Esophagus squamous epithelium (tissue), 5 donors: Measurements from ENCODE around the gene NR6A1. TPM values are rescaled to one million over a fixed set of nuclear protein-coding genes. Genes with fewer than 3 reads are reported as not detected.

ENCODE experiments used
- DNase-seq: peaks from one replicate; lab custom pipeline; 2025; lab: John Stamatoyannopoulos, UW
- H3K27ac ChIP-seq, 4 donors: fragments of 200-600 bp; sonication (generic); one replicate each; pipeline ENCODE4 v1.5.1; 2016 to 2019; ENCODE audit warnings: mild to moderate bottlenecking in 1 of 4
- H3K27me3 ChIP-seq, 4 donors: fragments of 200-600 bp; sonication (generic); 1 replicate in 3 of 4; 2 replicates in 1 of 4; pipeline versions ENCODE4 v1.5.1 to v1.6.0; 2017 to 2021; ENCODE audit warnings: antibody characterized with exemption in 1 of 4
- H3K36me3 ChIP-seq, 3 donors: fragments of 200-600 bp; sonication (generic); one replicate each; pipeline ENCODE4 v1.5.1; 2016 to 2019
- H3K4me1 ChIP-seq, 3 donors: fragments of 200-600 bp; sonication (generic); one replicate each; pipeline ENCODE4 v1.5.1; 2017 to 2019
- H3K4me3 ChIP-seq, 4 donors: fragments of 200-600 bp; sonication (generic); 1 replicate in 3 of 4; 2 replicates in 1 of 4; pipeline ENCODE4 v1.5.1; 2016 to 2019; ENCODE audit warnings: mild to moderate bottlenecking in 2 of 4, moderate library complexity in 1 of 4
- H3K9me3 ChIP-seq, 3 donors: fragments of 200-600 bp; sonication (generic); one replicate each; pipeline ENCODE4 v1.5.1; 2016 to 2019
- POLR2A ChIP-seq, 4 donors: fragments of 450-650 bp; IDR thresholded peaks; one replicate each; pipeline ENCODE4 v1.6.1; 2017; ENCODE audit warnings: antibody characterized with exemption in 4 of 4, mild to moderate bottlenecking in 4 of 4, moderate library complexity in 3 of 4
- WGBS, 2 donors: methylation state at CpG; one replicate each; pipeline ENCODE4 v1.1.5; 2018; 5-methylcytosine and 5-hydroxymethylcytosine counted together
- intact Hi-C: fragments of 100-400 bp; cut with DNase I; formaldehyde crosslinking; loops from one replicate; pipeline ENCODE4 v1.15.0; 2022
- total RNA-seq, 4 donors: library from RNA; depleted of rRNA; stranded (reverse); fragments of >200 nt; gene quantifications; one replicate each; pipeline ENCODE4 v1.1.0, GENCODE V29; 2016
- TF ChIP-seq, protein P1 (sequence below), 6 experiments: fragments of 450-650 bp in 4 of 6; fragments of 200-600 bp in 2 of 6; sonication (generic) in 2 of 6; IDR thresholded peaks; one replicate each; pipeline ENCODE4 v1.5.1; 2016 to 2019; ENCODE audit warnings: antibody characterized with exemption in 6 of 6, mild to moderate bottlenecking in 4 of 6, moderate library complexity in 4 of 6
- donor health status: DM: yes; HTN: yes; CAD: no.

Gene NR6A1
- total RNA-seq, 4 donors from 2014 or later: 1.9 to 4.0 (median 2.7) TPM

- TF ChIP-seq, protein P1, sequence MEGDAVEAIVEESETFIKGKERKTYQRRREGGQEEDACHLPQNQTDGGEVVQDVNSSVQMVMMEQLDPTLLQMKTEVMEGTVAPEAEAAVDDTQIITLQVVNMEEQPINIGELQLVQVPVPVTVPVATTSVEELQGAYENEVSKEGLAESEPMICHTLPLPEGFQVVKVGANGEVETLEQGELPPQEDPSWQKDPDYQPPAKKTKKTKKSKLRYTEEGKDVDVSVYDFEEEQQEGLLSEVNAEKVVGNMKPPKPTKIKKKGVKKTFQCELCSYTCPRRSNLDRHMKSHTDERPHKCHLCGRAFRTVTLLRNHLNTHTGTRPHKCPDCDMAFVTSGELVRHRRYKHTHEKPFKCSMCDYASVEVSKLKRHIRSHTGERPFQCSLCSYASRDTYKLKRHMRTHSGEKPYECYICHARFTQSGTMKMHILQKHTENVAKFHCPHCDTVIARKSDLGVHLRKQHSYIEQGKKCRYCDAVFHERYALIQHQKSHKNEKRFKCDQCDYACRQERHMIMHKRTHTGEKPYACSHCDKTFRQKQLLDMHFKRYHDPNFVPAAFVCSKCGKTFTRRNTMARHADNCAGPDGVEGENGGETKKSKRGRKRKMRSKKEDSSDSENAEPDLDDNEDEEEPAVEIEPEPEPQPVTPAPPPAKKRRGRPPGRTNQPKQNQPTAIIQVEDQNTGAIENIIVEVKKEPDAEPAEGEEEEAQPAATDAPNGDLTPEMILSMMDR (IDR thresholded peaks at IDR 0.05): no peak
- TF ChIP-seq POLR2A (IDR thresholded peaks at IDR 0.05): no peak
- Histone ChIP-seq H3K4me3 (no peak overlapping the region), H3K27me3 (no peaks in the 10 kb centered on the region), H3K36me3 (peaks cover 0 to 14% (median 0%) of the 10 kb centered on the region in 3 donors), H3K9me3 (no peaks in the 10 kb centered on the region), H3K4me1 (peaks cover 9 to 49% (median 27%) of the 10 kb centered on the region in 3 donors), H3K27ac (peak overlapping the region in 3 of 4 donors; percentile 68 to 75 (median 73))
- intact Hi-C loops: no loop called here
- no peak for DNase-seq
- 89% methylated on average over 7 of the region's 60 CpGs; no CpG with 5 or more reads in 1 of the 2 donors for WGBS, 2 donors
Observed at GRCh38 chr9:124809741-124810500, 38.8 kb upstream of the NR6A1 start.

- Histone ChIP-seq H3K4me3 (no peak overlapping the region), H3K36me3 (peaks cover 0 to 21% (median 0%) of the 10 kb centered on the region in 3 donors), H3K4me1 (peaks cover 9 to 42% (median 27%) of the 10 kb centered on the region in 3 donors), H3K27ac (no peak overlapping the region), H3K27me3 (no peaks in the 10 kb centered on the region), H3K9me3 (no peaks in the 10 kb centered on the region)
- DNase-seq: no peak
- WGBS, 2 donors: 95 to 97% methylated on average over 6 of the region's 6 CpGs
- TF ChIP-seq, protein P1 (IDR thresholded peaks at IDR 0.05): no peak
- TF ChIP-seq POLR2A (IDR thresholded peaks at IDR 0.05): no peak
- intact Hi-C loops: no loop called here
Observed at GRCh38 chr9:124809211-124809610, 38.1 kb upstream of the NR6A1 start.

- Histone ChIP-seq H3K27me3 (no peaks in the 10 kb centered on the region), H3K9me3 (no peaks in the 10 kb centered on the region), H3K4me1 (peaks cover 9 to 34% (median 20%) of the 10 kb centered on the region in 3 donors), H3K27ac (no peak overlapping the region), H3K4me3 (no peak overlapping the region), H3K36me3 (peaks cover 0 to 29% (median 0%) of the 10 kb centered on the region in 3 donors)
- TF ChIP-seq, protein P1 (IDR thresholded peaks at IDR 0.05): no peak
- TF ChIP-seq POLR2A (IDR thresholded peaks at IDR 0.05): no peak
- intact Hi-C loops: no loop called here
- WGBS, 2 donors: 69 to 77% methylated on average over 7 to 9 of the region's 12 CpGs
- DNase-seq: no peak
Observed at GRCh38 chr9:124808246-124808956, 37.3 kb upstream of the NR6A1 start.

DNA sequence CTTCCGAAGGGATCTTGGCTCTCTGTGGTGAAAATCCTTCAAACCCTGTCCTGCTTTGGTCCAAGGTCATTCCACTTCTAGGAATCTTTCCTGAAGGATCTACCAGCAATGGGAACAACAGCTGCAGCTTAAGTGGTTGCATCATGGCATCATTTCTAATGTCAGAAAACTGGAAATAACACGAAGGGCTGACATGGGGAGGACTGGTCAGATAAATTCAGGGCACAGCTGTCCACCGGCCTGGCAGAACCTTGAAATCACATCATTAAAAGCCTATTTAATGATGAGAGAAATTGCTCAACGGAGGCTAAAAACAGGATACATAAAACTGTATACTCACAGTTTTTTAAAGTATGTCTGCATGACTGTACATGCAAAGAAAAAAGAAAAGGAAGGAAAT is 34.1 kb upstream of the NR6A1 start:
- intact Hi-C loops: no loop called here
- H3K4me3 ChIP-seq: no peak overlapping the region
- no peak for DNase-seq
- TF ChIP-seq POLR2A (IDR thresholded peaks at IDR 0.05): no peak
- TF ChIP-seq, protein P1 (IDR thresholded peaks at IDR 0.05): no peak
- WGBS, 2 donors: 49 to 54% methylated on average over 4 of the region's 4 CpGs
- H3K27me3 ChIP-seq: no peaks in the 10 kb centered on the region
- peaks cover 8 to 26% (median 9%) of the 10 kb centered on the region in 3 donors for H3K4me1 ChIP-seq
- no peaks in the 10 kb centered on the region for H3K9me3 ChIP-seq
- peaks cover 0 to 25% (median 0%) of the 10 kb centered on the region in 3 donors for H3K36me3 ChIP-seq
- no peak overlapping the region for H3K27ac ChIP-seq

- intact Hi-C loops: no loop called here
- Histone ChIP-seq H3K27ac (no peak overlapping the region), H3K4me3 (no peak overlapping the region), H3K36me3 (peaks cover 0 to 17% (median 0%) of the 10 kb centered on the region in 3 donors), H3K9me3 (no peaks in the 10 kb centered on the region), H3K4me1 (peaks cover 16 to 37% (median 22%) of the 10 kb centered on the region in 3 donors), H3K27me3 (no peaks in the 10 kb centered on the region)
- no peak for DNase-seq
- WGBS, 2 donors: 100% methylated on average over 5 of the region's 8 CpGs; no CpG with 5 or more reads in 1 of the 2 donors
- TF ChIP-seq POLR2A (IDR thresholded peaks at IDR 0.05): no peak
- TF ChIP-seq, protein P1 (IDR thresholded peaks at IDR 0.05): no peak
Observed at GRCh38 chr9:124803911-124804310, 32.8 kb upstream of the NR6A1 start.
